HG03097 (cell line): ENCODE data around the gene EDAR.

Experiments
- ATAC-seq: cut with Tn5 transposase; IDR thresholded peaks from one replicate; pipeline ENCODE4 v1.9.1; 2021; ENCODE audit not compliant: unreplicated experiment, low FRiP score

The EDAR gene

DNA sequence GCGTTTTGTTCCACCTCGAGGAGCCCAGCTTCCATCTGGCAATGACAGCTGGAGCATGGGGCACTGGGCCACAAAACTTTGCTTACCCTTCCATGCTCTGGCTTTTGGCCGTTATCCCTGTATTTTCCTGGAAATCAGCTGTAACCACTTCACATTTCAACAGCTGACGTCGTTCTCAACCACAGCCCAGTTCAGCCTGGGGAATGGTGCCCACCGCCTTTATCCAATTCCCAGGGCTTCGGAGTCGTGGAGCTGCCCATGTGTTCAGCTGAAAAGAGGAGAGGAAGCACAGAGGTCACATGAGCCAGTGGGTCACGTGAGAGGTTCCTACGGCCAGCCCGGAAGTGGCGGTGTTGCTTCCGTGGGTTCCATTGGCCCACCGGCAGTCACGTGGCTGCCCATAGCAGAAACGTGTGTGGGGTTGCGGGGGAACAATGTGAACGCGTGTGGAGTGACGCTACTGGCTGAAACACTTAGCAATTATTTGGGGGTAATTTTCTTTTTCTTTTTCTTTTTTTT is 16.7 kb upstream of the EDAR start:
- ATAC-seq = no peak

DNA sequence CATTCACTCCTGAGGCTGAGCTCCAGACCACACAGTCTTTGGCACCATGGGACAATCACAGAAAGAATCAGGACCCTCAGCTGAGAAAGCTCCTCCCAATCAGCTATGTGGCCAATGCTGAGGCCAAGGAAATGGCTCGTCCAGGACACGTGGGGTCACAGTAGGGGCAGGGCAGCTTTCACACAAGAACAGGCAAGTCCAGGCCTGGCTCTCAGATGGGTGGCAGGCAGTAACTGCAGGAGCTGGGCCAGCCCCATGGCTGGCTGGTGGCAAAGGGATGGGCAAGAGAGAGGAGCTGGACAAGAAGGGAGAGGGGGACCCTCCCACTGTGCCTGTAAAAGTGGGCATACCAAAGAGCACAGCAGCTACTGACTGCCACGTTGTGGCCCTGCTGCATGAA is 12.2 kb upstream of the EDAR start:
- no peak for ATAC-seq

DNA sequence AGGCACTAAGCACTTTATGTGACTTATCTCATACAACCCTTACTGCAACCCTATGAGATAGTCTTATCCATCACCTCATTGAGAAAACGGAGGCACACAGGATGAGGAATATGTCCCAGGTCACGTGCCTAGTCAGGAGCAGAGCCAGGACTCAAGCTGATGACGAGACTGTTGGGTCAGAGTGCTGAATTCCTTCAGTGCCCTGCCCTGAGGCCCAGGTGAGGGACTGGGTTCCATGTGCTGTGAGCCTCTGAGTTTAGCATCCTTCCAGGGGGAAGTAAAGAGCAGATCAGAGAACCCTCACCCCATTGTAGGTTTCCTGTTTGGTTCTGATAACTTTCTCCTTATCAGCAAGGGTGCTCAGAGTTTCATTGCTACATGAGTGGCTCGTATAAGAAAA is 11.7 kb upstream of the EDAR start:
- no peak for ATAC-seq

DNA sequence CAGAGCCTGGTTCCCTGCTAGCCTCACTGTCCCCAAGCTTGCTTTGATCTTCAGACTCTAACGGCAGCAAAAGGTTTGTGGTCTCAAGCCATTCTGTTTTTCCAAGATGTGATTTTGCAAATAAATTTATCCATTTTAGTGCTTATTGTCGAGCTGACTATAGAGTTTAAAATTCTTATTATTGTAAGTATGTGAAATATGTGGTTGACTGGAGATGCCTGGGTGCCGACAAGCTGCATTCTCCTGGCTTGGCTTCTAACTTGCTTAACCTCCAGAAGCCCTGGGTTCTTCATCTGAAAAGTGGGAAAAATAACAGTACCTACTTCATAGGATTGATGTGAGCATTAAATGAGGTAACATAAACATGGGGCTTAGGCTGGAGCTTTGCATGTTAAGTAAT is 9.9 kb upstream of the EDAR start:
- ATAC-seq = no peak

DNA sequence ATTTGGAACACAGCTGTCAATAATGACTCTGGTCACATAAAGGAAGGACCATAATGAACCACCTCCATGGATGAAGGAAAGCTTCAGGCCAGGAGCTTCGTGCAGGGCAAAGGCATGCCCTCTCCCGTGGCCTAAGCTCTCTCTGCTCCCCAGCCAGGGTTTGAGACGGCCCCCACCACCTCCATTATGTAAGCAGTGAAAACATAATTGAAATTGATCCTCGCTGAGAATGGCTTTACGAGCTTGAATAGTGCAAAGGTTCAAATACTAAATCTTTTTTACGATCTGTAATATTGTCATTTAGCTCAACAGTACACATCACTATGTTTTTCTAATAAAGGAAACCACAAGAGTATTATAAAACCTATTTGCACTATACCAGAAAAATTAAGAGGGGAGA is 5.2 kb upstream of the EDAR start:
- ATAC-seq = no peak

DNA sequence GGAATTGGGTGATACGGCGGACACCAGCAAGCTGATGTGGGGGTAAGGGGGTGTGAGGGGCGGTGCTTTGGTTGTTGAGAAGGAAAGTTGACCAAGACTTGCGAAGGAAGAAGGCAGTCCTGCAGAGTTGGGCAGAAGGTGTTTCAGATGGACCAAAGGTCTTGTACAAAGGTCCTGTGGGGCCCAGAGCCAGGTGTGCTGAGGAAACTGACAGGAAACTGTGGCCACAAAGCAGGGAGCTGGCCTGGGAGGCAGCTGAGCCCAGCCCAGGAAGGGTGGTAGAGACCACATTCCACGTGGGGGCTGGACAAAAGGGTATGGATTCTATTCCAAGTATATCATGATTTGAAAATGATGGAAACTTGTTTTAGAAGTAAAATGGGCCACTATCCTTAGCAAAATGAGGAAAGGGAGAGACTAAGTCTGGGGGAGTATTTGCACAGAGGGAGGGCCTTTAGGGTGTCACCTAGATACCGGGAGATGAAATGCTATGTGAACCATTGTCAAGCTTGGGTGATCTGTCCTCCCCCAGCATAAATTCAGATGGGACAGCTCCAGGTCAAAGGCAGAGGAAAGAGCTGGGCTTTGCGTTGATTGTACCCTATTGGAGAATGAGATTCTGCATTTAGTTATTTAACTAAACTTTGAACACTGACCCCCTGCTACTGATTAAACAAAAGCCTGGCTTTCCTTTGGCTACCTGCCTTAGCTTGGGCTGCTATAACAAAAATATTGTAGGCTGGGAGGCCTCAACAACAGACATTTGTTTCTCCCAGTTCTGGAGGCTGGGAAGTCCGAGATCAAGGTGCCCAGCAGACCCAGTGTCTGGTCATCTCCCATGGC is 4.3 kb upstream of the EDAR start:
- ATAC-seq = no peak

DNA sequence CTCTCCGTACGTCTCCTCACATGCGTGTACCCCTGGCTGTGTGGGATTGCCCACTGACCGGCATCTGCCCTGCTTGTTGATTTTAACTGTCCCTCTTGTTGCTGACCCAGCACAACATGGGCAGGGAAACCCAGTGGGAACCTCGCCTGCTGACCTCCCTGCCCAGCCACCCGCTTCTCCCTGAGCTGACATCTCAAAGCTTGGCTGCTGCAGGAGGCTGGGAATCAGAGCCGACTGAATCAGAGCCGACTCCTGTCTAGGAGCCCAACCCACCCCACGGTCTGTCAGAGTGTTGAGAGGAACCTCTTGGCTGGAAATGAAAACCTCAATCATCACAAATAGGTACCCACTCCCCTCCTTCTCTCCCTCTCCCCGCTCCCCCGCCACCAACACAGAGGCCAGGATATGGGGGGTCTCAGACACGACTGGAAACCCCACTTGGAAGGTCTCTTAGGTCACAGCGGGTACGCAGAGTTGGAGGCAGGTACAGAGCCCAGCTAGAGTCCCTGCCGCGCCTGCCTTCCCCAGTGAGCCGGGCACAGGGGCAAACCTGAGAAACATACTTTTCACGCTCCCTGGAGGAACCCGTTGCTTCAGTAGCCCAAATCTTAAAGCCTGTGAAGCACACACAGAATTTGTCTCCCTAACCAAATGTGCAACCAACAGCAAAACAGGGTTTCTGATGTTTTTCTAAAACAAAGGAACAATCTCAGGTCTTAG is 784 bp downstream of the EDAR start:
- ATAC-seq = no peak

DNA sequence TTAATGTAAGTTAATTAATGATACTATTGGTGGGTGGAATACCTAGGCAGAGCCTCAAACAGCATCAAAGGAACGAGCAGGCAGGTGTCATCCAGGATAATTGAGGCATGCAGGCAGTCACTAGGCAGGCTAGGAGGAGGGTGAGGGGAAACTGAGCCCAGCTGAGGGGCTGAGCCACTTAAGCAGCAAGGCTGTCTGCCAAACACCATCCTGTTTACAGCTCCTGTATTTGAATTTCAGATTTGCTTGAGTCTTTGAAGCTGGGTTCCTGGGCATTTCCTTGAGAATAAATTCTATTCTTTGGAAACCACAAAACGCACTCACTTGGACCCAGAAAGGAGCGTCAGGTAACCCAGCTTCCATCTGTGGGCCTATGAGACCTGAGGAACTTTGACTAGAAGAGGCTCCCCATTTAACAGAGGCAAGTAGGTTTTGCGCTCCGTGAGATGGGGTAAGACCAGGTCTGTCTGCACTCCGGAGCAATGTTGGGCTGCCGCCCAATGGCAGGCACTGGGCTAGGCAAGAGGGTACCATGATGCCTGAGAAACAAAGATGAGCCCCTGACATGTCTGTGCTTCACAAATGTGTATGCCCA is 2.0 kb downstream of the EDAR start:
- ATAC-seq = no peak

DNA sequence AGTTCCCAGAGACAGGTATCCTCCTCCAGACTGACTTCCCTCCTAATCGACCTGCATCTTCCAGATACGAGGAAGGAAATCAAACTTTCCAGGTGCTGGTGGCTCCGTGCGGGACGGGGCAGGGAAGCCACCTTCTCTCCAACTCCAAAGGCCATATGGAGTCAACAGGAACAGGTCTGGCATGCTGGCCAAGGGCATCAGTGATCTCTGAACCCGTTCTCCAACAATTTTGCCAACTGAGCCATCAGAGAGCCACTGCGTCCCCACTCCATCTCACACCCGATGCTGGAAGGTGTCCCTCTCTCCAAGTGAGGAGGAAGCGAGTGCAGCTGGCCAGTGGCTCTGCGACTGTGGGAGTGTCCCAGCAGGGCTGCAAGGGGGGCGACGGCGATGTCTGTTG is 5.4 kb downstream of the EDAR start:
- ATAC-seq = no peak

DNA sequence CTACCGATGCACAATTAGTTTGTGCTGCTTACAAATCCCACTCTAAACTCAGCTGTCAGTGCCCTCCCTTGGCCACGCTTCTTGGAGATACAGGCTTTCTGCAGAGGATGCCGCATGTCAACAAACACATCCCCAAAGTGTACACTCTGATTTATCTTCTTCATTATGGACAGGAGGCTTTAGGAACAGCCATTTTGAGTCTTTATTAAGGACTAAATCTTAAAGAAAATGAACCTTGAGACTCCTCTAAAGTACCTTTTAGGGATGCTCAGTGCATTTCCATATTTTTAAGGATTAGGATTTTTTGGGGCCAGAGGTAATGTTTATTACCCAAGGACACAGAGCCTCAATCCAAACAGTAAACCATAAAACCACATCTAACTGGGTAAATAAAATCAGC is 6.0 kb downstream of the EDAR start:
- ATAC-seq = no peak

DNA sequence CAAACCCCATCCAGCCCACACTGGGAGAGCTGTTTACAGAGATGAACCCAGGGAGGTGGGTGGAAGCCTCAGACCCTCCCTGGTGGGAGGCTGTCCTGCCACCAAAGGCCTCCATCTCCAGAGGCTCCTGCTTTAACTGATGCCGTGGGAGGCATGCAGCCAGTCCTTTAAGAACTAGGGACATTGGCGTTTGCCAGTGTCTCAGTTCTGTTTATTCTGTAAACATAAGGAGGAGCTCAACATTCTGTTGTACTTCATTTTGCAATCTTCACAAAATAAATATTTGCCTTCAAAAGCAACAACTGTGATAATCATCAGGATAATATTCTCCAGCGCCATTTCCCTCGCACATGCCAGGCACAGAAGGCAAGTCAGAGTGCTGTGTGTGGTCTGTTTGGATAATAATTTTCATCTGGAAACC is 6.8 kb downstream of the EDAR start:
- no peak for ATAC-seq

DNA sequence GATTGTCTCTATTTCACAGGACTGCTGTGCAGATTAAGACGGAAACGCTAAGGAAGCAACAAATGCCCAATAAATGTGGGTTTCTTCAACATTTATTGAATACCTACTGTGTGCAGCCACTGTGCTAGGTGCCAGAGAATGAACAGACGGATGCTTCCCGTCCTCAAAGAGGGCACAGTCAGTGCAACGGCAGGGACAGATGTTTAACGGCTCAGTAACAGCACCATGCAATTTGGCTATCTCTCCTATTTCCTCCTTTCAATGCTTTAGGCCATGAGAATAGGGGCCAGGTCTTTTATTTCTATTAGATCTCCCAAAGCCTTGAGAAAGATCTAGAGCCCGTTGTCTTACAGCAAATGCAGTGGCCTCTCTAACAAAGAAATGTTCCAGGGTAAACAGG is 7.2 kb downstream of the EDAR start:
- no peak for ATAC-seq

DNA sequence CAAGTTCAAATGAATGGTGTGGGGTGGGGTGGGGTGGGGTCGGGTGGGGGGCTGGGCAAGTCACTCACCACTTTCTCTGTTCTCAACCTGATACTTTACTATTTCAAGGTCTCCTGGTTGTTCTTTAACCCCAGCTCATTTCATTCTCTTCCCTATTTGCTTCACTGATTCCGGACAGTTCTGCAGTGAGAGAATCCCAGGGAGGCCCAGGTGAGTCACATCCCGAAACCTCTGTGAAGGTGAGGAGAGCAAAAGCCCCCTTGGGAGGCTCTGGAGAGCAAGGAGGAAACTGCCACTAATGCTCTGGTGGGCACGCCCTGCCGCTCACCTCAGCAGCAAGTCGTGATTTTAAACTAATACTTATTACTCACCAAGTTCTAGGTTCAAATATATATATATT is 8.9 kb downstream of the EDAR start:
- ATAC-seq = no peak

DNA sequence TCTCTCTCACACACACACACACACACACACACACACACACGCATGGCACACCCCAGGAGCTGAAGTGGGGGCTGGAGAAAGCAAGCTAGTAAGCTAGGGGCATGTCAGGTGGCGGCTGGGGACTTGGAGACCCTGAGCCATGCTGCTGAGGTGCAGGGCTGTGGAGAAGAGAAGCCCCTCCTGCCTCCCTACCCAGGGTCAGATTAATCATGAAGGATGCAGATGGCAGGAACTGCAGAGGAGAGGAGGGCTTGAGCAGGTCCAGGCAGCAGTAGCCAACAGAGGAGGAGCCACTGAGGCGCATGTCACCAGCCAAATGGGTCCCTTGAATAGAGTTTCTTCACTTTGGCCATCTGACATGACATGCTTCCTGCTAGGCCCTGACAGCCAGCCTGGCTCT is 9.6 kb downstream of the EDAR start:
- no peak for ATAC-seq

DNA sequence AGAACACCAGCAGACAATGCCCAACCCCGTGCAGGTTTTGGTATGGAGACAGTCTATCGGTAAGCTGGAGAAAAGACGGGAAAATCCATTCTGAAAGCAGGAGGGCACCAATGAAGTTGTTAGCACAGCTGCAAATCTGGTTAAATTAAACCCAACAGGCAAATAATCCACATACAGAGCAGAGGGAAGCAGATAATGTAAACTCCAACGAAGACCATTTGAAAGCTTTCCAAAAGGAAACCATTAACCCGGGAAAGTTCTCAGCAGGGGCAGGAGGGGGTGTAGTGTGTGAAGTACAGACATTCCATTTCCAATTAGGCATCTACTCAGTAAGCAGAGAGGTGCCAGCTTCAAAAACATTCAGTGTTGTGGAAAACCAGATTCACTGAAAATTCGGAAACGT is 10.3 kb downstream of the EDAR start:
- no peak for ATAC-seq

DNA sequence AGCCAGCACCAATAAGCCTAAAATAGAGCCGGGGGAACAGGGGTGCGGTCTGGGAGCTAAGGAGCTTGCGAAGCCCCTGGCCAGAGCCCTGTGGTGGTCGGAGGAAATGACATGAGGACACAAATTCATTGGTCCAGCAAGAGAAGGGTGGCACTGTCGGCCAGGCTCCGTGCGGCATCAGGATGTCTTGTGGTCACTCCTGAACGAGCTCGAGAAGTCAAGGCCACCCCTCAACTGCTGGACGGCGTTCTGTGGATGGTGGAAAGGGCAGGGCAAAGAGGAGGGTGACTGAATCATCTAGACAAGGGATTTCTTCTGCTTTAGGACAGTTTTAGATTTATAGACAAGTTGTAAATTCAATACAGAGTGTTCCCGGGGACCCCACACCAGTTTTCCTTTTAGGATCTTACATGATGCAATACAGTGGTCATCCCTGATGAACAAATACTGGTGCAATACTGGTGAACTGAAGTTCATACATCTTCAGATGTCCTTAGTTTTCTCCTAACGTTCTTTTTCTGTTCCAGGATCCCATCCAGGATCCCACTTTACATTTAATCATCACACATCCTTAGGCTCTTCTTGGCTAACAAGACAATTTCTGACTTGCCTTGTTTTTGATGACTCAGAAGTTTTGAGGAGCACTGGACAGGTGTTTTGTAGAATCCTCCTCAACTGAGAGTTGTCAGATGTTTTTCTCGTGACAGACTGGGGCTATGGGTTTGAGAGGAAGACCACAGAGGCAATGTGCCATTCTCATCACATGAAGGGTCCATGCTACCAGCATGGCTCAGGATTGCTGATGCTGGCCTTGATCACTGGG is 13.2 kb downstream of the EDAR start:
- no peak for ATAC-seq

DNA sequence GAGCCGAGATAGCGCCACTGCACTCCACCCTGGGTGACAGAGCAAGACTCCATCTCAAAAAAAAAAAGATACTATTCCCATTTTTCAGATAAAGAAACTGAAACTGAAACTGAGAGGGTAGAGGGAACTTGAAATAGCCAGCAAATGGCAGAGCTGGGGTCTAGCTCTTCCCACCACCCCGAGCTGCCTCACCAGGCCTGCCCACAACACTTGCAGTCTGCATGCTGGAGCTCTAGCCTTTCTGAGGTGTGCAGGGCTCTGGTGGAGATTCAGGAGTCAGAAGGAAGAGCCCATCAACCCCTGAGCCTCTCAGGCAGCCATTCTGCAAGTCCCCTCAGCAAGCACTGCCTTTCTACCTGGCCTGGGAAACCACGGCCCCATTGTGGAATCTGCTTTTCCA is 14.3 kb downstream of the EDAR start:
- ATAC-seq = no peak

DNA sequence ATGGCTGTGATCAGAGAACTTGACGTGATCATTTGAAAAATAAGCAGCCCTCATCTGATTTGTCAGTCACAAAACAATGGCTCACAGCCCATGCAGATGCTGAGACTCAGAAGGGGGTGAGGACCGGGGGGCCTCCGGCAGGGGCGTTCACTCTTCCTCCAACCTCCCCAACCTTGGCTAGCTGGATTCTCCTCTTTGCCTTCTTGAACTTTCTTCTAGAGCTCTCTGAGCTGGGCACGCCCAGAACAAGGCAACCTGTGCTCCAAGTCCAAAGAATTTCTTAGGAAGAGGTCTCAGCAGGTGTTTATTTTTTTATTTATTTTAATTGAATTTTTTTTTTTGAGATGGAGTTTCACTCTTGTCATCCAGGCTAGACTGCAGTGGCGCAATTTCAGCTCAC is 16.4 kb downstream of the EDAR start:
- no peak for ATAC-seq

DNA sequence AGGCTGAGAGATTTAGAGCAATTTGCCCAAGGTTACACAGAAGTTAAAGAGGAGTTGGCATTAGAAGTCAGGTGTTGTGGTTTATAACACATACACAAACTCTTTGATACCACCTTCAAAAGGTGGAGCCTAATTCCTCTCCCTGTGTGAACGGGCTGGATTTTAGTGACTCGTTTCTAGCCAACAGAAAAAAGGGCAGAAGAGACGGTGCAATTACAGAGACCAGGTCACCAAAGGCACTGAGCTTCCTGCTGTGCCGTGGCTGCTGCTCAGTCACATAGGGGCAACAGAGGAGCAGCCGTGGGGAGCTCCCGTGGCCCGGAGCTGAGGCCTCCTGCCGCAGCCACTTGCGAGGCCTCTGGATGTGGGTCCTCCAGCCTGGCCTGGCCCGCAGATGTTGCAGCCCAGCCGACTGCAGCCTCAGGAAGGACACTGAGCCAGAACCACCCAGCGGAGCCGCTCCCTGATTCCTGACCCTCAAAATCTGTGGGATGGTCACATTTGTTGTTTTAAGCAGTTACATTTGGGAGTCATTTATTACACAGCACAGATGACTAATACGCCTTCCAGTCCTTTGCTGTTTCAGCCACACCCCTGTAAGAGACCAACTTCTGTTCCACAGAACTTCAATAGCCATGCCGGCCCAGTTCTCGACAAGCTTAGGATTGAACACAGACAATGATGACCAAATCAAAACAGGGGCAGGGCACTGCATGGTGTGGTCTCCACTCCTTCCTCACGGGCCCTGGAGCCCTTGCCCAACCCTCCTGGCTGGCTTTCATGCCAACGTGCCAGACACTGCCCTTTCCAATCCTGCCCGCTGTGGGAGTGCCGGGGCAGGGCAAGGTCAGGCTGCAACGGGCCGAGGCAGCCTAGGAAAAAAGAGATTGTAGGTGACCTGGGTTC is 17.1 kb downstream of the EDAR start:
- no peak for ATAC-seq

DNA sequence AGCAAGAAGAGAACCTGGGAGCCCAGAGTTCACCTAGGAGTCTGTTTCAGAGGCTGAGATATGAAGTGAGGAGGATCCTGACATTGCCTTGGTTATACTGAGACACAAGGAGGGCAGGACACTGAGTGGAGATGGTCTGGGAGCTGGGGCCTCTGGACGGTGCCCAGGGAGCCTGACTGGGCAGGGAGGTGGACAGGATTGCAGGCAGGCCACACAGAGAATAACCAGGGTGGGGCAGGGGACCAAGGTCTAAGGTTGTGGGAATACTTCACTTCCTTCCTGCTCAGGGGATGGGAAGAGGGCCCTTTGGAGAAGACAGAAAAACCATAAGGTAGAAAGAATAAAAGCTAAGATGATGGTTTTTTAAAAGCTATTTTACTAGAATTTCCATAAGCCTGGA is 18.7 kb downstream of the EDAR start:
- no peak for ATAC-seq
